ENCODE data around the gene NME4.
"Not testable (repeated sequence)": the region's sequence is repeated elsewhere in the genome, so short reads cannot be mapped to it uniquely, and the experiment has no call there.

NME4 gene

DNA sequence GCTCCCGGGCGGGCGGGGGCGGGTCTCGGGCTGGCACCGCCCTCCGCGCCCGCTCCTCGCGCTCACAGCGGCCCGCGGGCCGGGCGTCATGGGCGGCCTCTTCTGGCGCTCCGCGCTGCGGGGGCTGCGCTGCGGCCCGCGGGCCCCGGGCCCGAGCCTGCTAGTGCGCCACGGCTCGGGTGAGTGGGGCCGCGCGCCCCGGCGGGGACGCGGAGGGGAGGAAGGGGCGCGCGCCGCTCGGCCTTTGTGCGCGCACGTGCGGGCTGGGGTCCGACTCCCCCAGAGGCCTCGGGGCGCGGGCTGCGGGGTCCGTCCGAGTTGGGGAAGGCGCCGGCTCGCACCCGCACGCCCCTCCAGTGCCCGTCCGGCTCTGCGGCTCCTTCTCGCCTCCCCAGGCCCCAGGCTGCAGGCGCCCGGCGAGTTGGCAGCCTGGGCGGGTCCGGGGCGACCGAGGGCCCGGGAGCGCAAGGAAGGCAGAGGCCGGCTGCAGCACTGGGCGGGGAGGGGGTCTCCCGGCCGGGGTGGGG lies at the start of gene NME4:
NME4 (plus strand) TSS at position 65 of the 527 bp plus-strand sequence; CDS start at position 89, 24 bp downstream.
- TF ChIP-seq ZFX (IDR thresholded peaks at IDR 0.05) (no peak), CTCF (conservative IDR thresholded peaks at IDR 0.05) (no peak)
- H3K27ac ChIP-seq: no peak within 1 kb of the TSS

GRCh38 chr16:347203-347602 lies 49.8 kb upstream of the NME4 start:
- TF ChIP-seq ZFX (IDR thresholded peaks at IDR 0.05) (no peak), CTCF (conservative IDR thresholded peaks at IDR 0.05) (no peak)
- H3K27ac ChIP-seq: no peak overlapping the region

GRCh38 chr16:348495-348894 lies 48.5 kb upstream of the NME4 start:
- H3K27ac ChIP-seq: not testable (repeated sequence)

GRCh38 chr16:349211-349610 lies 47.8 kb upstream of the NME4 start:
- TF ChIP-seq ZFX (IDR thresholded peaks at IDR 0.05) (no peak), CTCF (conservative IDR thresholded peaks at IDR 0.05) (no peak)
- H3K27ac ChIP-seq: no peak overlapping the region

GRCh38 chr16:350203-350602 lies 46.8 kb upstream of the NME4 start:
- TF ChIP-seq ZFX (IDR thresholded peaks at IDR 0.05) (no peak), CTCF (conservative IDR thresholded peaks at IDR 0.05) (no peak)
- no peak overlapping the region for H3K27ac ChIP-seq

DNA sequence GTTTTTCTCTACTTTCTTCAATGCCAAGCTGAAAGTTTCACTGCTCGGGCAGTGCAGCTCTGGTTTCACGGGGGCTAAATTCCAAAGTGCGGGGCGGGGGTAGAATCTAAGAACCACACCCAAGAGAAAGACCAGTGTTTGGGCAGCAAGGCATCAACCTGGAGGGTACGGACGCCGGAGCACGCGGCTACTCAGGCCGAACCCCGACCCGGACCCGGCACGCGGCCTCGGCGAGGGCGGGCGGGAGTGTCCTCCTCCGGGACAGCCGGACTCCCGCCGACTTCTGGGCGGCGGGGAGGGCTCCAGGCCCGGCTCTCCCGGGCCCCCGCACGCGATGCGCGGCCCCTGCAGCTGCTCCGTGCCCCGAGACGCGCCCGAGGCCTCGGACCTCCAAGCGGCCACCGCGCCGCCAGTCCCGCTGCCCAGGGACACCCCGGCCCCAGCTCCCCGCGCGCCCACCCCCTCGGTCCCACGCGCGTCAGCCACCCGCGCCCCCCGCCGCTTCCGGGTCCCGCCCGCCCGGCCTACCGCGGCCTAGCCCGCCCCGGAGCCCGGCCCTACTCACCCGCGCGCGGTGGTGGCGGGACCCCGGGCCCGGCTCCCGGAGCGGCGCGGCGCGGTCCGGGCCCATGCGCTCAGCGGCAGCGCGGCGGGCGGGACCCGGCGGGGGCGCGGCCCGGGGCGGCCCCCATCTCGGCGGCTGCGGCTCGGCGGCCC lies 45.0 kb upstream of the NME4 start:
- TF ChIP-seq CTCF (conservative IDR thresholded peaks at IDR 0.05): no peak
- TF ChIP-seq ZFX (IDR thresholded peaks at IDR 0.05): peak; percentile 86
- peak overlapping the region; percentile 78 for H3K27ac ChIP-seq

DNA sequence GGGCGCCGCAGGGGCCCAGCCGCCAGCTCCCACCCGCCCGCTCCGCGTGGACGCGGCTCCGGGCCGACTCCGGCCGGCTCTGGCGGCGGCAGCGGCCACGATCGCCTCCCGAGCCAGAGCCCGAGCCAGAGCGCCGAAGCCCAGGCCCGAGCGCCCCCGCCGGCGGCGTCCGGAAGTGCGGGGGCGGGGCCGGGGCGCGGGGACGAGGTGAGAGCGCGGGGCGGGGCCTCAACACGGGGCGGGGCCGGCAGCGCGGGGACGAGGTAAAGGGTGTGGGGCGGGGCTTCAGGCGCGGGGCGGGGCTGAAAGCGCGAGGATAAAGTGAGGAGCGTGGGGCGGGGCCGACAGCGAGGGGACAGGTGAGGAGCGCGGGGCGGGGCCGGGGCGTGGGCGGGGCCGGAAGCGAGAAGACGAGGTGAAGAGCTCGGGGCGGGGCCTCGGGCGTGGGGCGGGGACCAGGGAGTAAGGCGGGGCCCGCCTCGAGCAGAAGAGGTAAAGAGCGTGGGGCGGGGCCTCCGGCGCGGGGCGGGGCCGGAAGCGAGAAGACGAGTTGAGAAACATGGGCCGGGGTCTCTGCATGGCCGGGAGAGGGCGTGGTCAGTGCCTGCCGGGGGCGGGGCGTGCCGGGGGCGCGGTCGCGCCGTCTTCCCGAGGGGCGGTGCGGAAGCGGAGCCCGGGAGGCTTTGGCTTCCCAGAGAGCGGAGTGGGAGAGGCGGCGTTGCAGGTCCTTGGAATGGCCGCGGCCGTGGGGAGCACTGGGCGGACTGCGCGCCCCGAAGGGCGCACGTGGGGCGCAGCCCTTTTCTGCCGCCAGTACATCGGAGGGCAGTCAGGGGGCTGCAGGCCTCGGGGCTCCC lies 44.2 kb upstream of the NME4 start, which contains the start of gene AXIN1:
AXIN1 (minus strand) TSS at position 177 of the 857 bp plus-strand sequence. CDS start 5,698 bp downstream, outside the sequence.
- H3K27ac ChIP-seq: peak within 1 kb of the TSS; percentile 78
- TF ChIP-seq CTCF (conservative IDR thresholded peaks at IDR 0.05) (peak; percentile 83), ZFX (IDR thresholded peaks at IDR 0.05) (no peak)
